ENCODE measurements around the gene LIMS1. TPM values are rescaled to one million over a fixed set of nuclear protein-coding genes. Genes with fewer than 3 reads are reported as not detected.

The LIMS1 gene
- total and polyA plus RNA-seq, 11 donors, result 21.3 to 136 (median 76.0) TPM

DNA sequence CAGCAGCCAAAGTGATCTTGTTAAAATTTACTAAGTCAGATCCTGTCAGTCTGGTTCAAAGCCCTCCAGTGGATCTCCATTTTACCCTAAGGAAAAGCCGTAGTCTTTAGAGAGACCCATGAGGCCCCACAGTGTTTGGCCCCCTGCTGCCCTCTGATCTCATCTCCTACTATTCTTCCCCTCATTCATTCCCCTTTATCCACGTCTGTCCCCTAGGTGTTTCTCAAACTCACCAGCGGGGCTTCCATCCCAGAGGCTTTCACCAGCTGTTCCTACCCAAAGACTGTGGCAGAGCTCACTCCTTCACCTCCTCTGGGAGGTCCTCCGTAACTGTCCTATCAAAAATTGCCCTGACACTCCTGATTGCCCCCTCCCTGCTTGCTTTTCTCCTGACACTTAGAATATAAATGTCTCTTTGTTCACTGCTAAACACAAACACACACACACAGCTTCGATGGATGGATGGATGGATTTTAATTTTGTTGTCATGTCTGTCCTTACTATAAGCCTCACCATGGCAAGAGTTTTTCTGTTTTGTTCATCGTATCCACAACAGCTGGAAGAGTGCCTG, 26.1 kb downstream of the LIMS1 start:
- no peak for DNase-seq
- WGBS, 4 donors, result 54 to 62% (median 58%) methylated on average over 6 of the region's 6 CpGs
- no peak for TF ChIP-seq CTCF (IDR thresholded peaks at IDR 0.05)
- TF ChIP-seq POLR2A (IDR thresholded peaks at IDR 0.05), result no peak
- intact Hi-C loops (cut with DNase I), result no loop called here
- peak overlapping the region in 7 of 12 donors; percentile 0 to 56 (median 21) for H3K27ac ChIP-seq
- peaks cover 0 to 53% (median 29%) of the 10 kb centered on the region in 12 donors for H3K4me1 ChIP-seq
- no peaks in the 10 kb centered on the region for H3K36me3 ChIP-seq
- H3K9me3 ChIP-seq, result peaks cover 0 to 9% (median 0%) of the 10 kb centered on the region in 12 donors
- no peaks in the 10 kb centered on the region for H3K27me3 ChIP-seq
- no peak overlapping the region for H3K4me3 ChIP-seq
- ATAC-seq, result peak in 1 of 4 donors; percentile 7

DNA sequence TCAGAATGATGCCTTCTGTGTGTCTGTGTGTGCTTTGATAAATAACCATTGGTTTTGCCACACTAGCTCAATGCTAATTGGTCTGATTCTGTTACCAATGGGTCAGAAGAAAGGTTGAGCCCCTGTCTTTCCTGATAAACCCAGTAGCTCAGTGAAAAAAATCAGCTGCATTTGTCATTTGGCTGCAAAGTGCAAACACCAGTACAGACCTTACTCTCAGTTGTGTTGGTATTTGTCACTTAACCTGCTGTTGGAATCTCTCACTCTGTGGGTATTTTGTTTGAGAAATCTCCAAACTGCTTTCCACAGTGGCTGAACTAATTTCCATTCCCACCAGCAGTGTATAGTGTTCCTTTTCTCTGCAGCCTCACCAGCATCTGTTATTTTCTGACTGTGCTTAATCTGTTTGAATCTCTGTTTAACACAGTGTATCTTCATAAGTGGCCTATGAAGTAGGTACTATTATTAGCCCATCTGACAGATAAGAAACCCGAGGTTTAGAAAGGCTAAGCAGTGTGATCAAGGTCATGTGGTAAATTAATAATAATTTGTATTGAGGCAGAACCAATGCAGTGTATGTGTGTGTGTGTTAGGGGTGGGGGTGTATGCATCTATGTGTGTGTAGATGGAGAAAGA, 26.7 kb downstream of the LIMS1 start:
- DNase-seq (no peak), ATAC-seq (peak in 3 of 4 donors; percentile 20 to 79 (median 40))
- TF ChIP-seq POLR2A (IDR thresholded peaks at IDR 0.05) (no peak), CTCF (IDR thresholded peaks at IDR 0.05) (no peak)
- H3K27me3 ChIP-seq, result no peaks in the 10 kb centered on the region
- H3K36me3 ChIP-seq, result no peaks in the 10 kb centered on the region
- peaks cover 0 to 9% (median 0%) of the 10 kb centered on the region in 12 donors for H3K9me3 ChIP-seq
- WGBS, 4 donors, result 13 to 17% (median 14%) methylated on average over 1 of the region's 1 CpG
- H3K4me1 ChIP-seq, result peaks cover 0 to 55% (median 25%) of the 10 kb centered on the region in 12 donors
- intact Hi-C loops (cut with DNase I), result no loop called here
- H3K27ac ChIP-seq, result peak overlapping the region in 6 of 12 donors; percentile 9 to 56 (median 24)
- no peak overlapping the region for H3K4me3 ChIP-seq

- peaks cover 0 to 54% (median 27%) of the 10 kb centered on the region in 12 donors for H3K4me1 ChIP-seq
- peaks cover 0 to 9% (median 0%) of the 10 kb centered on the region in 12 donors for H3K9me3 ChIP-seq
- no peak for ATAC-seq
- no peaks in the 10 kb centered on the region for H3K36me3 ChIP-seq
- intact Hi-C loops (cut with DNase I), result no loop called here
- WGBS, 4 donors, result 90 to 100% (median 96%) methylated on average over 2 of the region's 2 CpGs
- TF ChIP-seq POLR2A (IDR thresholded peaks at IDR 0.05), result no peak
- TF ChIP-seq CTCF (IDR thresholded peaks at IDR 0.05), result no peak
- no peak for DNase-seq
- H3K27ac ChIP-seq, result no peak overlapping the region
- no peak overlapping the region for H3K4me3 ChIP-seq
- no peaks in the 10 kb centered on the region for H3K27me3 ChIP-seq
These were observed 28.0 kb downstream of the LIMS1 start for GRCh38 chr2:108562274-108562673.

DNA sequence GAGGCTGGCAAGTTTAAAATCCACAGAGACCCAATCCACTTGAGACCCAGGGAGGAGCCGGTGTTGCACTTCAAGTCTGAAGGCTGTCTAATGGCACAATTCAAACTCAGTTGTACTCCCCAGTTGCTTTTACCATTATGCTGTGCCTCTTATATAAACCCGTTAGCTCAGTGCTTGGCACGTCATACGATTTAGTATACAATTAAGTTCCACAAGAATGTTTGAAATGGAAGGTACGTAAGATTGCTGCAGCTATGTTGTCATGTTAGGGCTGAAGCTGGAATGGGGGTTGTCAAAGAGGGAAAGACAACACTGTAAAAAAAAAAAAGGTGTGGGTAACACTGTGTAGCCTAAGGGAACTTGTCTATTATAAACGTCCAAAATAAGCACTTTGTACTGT, 30.2 kb downstream of the LIMS1 start:
- no peaks in the 10 kb centered on the region for H3K36me3 ChIP-seq
- intact Hi-C loops (cut with DNase I), result no loop called here
- peaks cover 0 to 9% (median 0%) of the 10 kb centered on the region in 12 donors for H3K9me3 ChIP-seq
- 74 to 76% (median 76%) methylated on average over 6 of the region's 6 CpGs for WGBS, 4 donors
- ATAC-seq, result peak in 1 of 4 donors; percentile 15
- no peak overlapping the region for H3K4me3 ChIP-seq
- no peak for DNase-seq
- no peak for TF ChIP-seq POLR2A (IDR thresholded peaks at IDR 0.05)
- TF ChIP-seq CTCF (IDR thresholded peaks at IDR 0.05), result no peak
- H3K4me1 ChIP-seq, result peaks cover 0 to 46% (median 24%) of the 10 kb centered on the region in 12 donors
- peak overlapping the region in 1 of 12 donors; percentile 55 for H3K27ac ChIP-seq
- H3K27me3 ChIP-seq, result no peaks in the 10 kb centered on the region
